ENCODE data around the gene ZBTB18. TPM values are rescaled to one million over a fixed set of nuclear protein-coding genes. Genes with fewer than 3 reads are reported as not detected.

ZBTB18 gene
- total RNA-seq: 9.7 and 9.9 TPM in 2 replicates

DNA sequence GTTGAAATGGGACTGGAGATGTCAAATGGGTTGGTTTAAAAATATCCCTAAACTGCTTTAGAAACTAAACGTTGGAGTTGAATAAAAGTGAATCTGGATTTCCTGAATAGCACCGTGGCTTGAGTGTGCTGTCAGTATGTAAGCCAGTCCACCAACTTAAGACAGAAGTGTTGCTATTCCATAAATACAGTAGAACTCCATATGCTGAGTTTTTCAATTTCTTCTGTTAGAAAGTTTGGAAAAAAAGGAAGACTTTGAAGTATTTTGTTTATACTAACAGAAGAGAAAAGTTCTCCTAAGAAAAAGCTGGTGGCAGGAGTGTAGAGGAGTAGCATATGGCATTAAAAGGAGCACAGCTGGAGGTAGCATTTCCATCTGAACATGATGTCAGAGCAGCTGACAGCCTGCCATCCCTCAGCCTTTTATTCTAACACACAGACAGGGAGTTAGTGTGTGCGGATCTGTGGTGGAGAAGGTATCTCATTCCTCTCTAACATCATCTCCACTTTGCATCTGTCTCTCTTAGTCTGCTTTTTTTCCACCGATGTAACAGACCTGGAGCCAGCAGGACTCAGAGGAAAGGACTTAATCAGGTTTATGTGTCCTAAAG lies at the start of gene ZBTB18:
Gene ZBTB18 (plus strand): TSS at position 449 of the 610 bp plus-strand sequence. CDS start 149 bp downstream, at position 598.

Other genes with a start within 250 kb of the ZBTB18 start
- 5.1 and 17.7 TPM in 2 replicates for gene AKT3, start 201.0 kb upstream of the ZBTB18 start, total RNA-seq

All from nasal cavity respiratory epithelium epithelial cell of viscerocranial mucosa (primary cell).